ENCODE measurements around the gene PFDN6. TPM values are rescaled to one million over a fixed set of nuclear protein-coding genes. Genes with fewer than 3 reads are reported as not detected.

The PFDN6 gene
- total and polyA plus RNA-seq, 9 of the 15 experiments (the other 6 are each of a cell fraction or from before 2014, with no cell fraction given): 6.8 to 475 (median 216) TPM

DNA sequence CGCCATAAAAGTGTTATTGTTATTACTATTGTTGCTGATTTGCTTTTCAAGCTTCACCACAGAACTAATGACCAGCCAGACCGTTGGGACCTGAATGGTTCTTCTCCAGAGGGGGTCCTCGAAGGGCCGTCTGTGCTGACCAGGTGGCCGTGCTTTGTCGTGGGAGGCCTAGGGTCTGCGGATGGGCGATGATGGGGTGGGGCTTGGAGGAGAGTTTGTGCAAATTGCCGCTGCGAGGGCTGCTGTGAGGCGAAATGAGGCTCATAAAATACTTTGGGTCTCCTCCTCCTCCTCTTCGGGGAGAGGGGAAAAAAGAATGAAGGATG, 34.2 kb downstream of the PFDN6 start (continued):
- TF ChIP-seq, protein P1, sequence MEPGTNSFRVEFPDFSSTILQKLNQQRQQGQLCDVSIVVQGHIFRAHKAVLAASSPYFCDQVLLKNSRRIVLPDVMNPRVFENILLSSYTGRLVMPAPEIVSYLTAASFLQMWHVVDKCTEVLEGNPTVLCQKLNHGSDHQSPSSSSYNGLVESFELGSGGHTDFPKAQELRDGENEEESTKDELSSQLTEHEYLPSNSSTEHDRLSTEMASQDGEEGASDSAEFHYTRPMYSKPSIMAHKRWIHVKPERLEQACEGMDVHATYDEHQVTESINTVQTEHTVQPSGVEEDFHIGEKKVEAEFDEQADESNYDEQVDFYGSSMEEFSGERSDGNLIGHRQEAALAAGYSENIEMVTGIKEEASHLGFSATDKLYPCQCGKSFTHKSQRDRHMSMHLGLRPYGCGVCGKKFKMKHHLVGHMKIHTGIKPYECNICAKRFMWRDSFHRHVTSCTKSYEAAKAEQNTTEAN (CRISPR knock-in tag; IDR thresholded peaks at IDR 0.05): no peak
- peak; percentile 61 for TF ChIP-seq KDM5B (IDR thresholded peaks at IDR 0.05; ENCODE audit: insufficient replicate concordance, low read depth, low read length)
- TF ChIP-seq TARDBP (IDR thresholded peaks at IDR 0.05): no peak
- TF ChIP-seq PML (IDR thresholded peaks at IDR 0.05; ENCODE audit: low read length): no peak
- TF ChIP-seq GTF2A2 (tag; IDR thresholded peaks at IDR 0.05): no peak
- no peak for TF ChIP-seq RFX1 (IDR thresholded peaks at IDR 0.05)
- no peak for TF ChIP-seq BRCA1 (IDR thresholded peaks at IDR 0.05)
- TF ChIP-seq BRCA1 (CRISPR knock-in tag; IDR thresholded peaks at IDR 0.05): 0 out of 2 replicates have a peak, but pooled peaks have one; percentile 72
- TF ChIP-seq GATAD2A (IDR thresholded peaks at IDR 0.05): no peak
- no peak for TF ChIP-seq ZSCAN29 (IDR thresholded peaks at IDR 0.05)
- TF ChIP-seq ZC3H4 (CRISPR knock-in tag; IDR thresholded peaks at IDR 0.05; ENCODE audit: borderline replicate concordance): no peak
- TF ChIP-seq MBD1 (CRISPR knock-in tag; IDR thresholded peaks at IDR 0.05): no peak
- TF ChIP-seq ZNF780A (CRISPR knock-in tag; IDR thresholded peaks at IDR 0.05): no peak
- TF ChIP-seq FOXP1 (CRISPR knock-in tag; IDR thresholded peaks at IDR 0.05): peak; percentile 12; the same call in 1 of the 2 replicates
- TF ChIP-seq NEUROD1 (IDR thresholded peaks at IDR 0.05; ENCODE audit: borderline replicate concordance, low read depth, low read length, partially characterized antibody): no peak
- TF ChIP-seq STAG1 (CRISPR knock-in tag; IDR thresholded peaks at IDR 0.05; ENCODE audit: borderline replicate concordance): peak; percentile 46
- no peak for TF ChIP-seq ZNF239 (CRISPR knock-in tag; IDR thresholded peaks at IDR 0.05)
- TF ChIP-seq UBTF (IDR thresholded peaks at IDR 0.05; ENCODE audit: borderline replicate concordance in 1 of 2, low read depth in 2 of 2, low read length in 2 of 2): no peak
- TF ChIP-seq, protein P2, sequence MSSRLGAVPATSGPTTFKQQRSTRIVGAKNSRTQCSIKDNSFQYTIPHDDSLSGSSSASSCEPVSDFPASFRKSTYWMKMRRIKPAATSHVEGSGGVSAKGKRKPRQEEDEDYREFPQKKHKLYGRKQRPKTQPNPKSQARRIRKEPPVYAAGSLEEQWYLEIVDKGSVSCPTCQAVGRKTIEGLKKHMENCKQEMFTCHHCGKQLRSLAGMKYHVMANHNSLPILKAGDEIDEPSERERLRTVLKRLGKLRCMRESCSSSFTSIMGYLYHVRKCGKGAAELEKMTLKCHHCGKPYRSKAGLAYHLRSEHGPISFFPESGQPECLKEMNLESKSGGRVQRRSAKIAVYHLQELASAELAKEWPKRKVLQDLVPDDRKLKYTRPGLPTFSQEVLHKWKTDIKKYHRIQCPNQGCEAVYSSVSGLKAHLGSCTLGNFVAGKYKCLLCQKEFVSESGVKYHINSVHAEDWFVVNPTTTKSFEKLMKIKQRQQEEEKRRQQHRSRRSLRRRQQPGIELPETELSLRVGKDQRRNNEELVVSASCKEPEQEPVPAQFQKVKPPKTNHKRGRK (tag; IDR thresholded peaks at IDR 0.05): no peak
- TF ChIP-seq U2AF1 (optimal IDR thresholded peaks at IDR 0.05; ENCODE audit: low read depth, low read length): no peak
- TF ChIP-seq ZBED1 (IDR thresholded peaks at IDR 0.05): no peak
- no peak for TF ChIP-seq MCM3 (IDR thresholded peaks at IDR 0.05)
- TF ChIP-seq RHOXF2B (CRISPR knock-in tag; conservative IDR thresholded peaks at IDR 0.05): no peak
- TF ChIP-seq, protein P3, sequence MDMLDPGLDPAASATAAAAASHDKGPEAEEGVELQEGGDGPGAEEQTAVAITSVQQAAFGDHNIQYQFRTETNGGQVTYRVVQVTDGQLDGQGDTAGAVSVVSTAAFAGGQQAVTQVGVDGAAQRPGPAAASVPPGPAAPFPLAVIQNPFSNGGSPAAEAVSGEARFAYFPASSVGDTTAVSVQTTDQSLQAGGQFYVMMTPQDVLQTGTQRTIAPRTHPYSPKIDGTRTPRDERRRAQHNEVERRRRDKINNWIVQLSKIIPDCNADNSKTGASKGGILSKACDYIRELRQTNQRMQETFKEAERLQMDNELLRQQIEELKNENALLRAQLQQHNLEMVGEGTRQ (CRISPR knock-in tag; IDR thresholded peaks at IDR 0.05): no peak
- TF ChIP-seq RCOR1 (IDR thresholded peaks at IDR 0.05; ENCODE audit: borderline replicate concordance in 1 of 2, low read depth in 2 of 2, low read length in 2 of 2): 0 out of 4 replicates have a peak, but pooled peaks of 1 of the 2 experiments have one; percentile 1
- TF ChIP-seq SMARCE1 (IDR thresholded peaks at IDR 0.05): no peak

Data from K562 (cell line).